ENCODE measurements around the gene TLR9.

The TLR9 gene

DNA sequence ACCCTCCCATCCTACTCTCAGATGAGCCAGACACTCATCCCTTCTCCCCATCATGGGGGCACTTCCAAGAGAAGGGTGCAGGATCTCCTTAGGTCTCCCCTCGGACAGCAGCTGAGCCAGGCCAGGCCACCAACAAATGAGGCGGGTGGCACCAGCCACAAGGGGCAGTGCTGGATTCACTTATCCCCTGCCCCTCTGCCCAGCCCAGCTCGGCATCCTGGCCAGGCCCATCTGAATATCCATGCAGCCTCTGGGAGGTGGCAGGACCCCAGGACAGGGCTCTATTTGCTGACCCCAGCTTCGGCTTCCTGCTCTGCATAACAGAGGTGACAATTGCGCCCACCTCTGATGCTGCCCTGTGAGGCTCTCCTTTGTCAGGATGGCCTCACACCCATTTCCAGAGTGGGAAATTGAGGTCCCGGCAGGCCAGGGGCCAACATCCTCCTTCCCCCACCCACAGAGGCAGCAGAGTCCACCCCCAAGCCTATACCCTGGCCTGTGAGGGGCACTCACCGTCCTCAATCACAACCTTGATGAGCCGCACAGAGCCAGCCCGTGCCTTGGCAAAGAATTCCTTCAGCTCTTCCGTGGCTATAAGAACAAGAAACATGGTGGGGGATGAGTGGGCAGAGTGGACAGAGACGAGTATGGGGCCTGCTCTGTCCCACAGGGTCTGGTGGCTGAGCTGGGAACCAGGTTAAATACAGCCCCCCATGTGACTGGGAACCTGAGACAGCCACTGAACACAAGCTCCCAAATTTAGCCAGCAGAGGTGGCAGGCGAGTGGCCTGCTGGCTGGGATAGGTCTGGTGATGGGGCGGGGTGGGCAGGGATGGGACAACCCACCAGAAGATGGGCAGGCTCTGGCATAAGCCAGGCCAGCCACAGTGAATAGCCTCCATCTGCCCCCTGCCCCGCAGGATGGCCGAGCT lies 9.3 kb upstream of the TLR9 start:
- TF ChIP-seq CTCF (IDR thresholded peaks at IDR 0.05; ENCODE audit: borderline replicate concordance, insufficient read depth, low read depth, low read length) = no peak
- H3K4me3 ChIP-seq (ENCODE audit: low read depth, low read length) = no peak overlapping the region

DNA sequence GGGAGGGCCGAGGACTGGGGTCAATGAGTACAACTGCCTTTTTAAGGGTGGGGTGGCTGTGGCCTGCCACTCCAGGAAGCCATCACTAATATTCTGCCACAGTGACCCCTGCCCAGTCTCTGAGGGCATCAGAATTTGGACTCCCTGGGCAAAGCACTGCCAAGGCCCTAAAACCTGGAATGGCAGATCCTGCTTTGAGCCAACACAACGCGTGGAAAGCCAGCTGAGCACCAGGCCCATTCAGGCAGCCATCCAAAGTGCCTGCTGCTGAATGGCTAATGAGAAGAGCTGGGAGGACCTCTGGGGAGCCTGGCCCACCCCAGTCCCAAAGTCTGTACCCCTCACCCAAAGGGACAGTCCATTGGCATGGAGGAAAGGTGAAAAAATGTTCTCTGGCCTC lies 8.5 kb upstream of the TLR9 start:
- H3K4me3 ChIP-seq (ENCODE audit: low read depth, low read length) = no peak overlapping the region
- no peak for TF ChIP-seq CTCF (IDR thresholded peaks at IDR 0.05; ENCODE audit: borderline replicate concordance, insufficient read depth, low read depth, low read length)

- no peak overlapping the region for H3K4me3 ChIP-seq (ENCODE audit: low read depth, low read length)
- no peak for TF ChIP-seq CTCF (IDR thresholded peaks at IDR 0.05; ENCODE audit: borderline replicate concordance, insufficient read depth, low read depth, low read length)
Observed at GRCh38 chr3:52233108-52233591, 7.7 kb upstream of the TLR9 start.

DNA sequence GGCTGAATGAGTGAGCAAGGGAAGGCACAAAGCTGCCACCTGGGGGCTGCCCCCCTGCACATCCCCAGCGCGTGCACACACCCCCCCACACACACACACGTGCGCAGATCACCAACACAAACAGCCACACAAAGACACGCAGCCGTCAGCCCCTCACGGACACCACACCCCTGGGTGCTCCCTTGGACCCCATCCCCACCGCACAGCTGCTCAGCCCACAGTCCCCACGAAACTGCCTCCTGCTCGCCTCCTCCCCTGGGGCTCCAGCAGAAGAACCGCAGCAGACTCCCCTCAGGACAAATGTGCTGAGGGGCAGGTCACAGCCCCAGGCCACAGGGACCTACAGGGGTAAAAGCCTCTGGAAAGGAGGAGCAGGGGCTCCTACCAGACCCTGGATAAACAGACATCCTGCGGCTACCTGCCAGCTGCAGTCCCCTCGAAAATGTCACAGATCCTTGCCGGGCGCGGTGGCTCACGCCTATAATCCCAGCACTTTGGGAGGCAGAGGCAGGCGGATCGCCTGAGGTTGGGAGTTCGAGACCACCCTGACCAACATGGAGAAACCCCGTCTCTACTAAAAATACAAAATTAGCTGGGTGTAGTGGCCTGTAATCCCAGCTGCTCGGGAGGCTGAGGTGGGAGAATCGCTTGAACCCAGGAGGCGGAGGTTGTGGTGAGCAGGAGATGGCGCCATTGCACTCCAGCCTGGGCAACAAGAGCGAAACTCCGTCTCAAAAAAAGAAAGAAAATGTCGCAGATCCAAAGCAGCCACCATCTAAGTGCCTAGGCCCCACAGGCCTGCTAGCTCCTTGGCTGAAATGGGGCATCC lies 7.0 kb upstream of the TLR9 start:
- no peak overlapping the region for H3K4me3 ChIP-seq (ENCODE audit: low read depth, low read length)
- TF ChIP-seq CTCF (IDR thresholded peaks at IDR 0.05; ENCODE audit: borderline replicate concordance, insufficient read depth, low read depth, low read length) = no peak

DNA sequence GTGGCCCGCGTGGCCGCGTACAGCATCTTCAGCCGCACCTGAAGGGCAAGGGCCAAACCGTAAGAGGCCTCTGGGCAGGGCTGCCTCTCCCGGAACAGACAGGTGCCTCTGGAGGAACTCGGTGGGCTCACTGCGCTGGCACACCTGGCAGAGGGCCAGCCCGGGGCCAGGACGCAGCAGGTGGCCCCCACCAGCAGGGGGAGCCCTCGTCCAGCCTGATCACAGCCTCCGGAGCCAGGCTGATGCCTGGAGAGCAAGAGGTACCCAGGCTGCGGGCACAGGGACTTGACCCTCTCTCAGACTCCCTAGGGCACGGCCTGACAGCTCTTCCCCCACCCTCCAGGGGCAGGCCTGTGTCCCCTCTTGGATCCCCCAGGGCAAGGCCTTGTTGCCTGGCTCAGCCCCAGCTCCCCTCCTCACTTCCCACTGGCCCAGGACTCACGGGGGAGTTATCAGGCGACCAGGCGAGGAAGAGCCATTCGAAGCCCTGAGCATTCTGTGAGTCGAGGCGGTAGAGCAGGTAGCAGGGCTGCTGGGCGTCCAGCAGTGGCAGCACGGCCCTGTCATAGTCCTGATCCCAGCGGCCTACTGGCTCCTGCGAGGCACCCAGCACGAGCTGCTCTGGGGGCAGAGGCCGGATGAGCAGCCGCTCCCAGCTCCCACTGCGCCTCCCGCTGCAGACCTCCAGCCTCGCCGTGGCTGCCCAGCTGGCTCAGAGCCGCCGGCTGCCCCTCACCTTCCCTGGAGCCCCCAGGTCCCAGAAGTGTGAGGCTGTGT lies 6.2 kb upstream of the TLR9 start:
- no peak overlapping the region for H3K4me3 ChIP-seq (ENCODE audit: low read depth, low read length)
- TF ChIP-seq CTCF (IDR thresholded peaks at IDR 0.05; ENCODE audit: borderline replicate concordance, insufficient read depth, low read depth, low read length) = peak; percentile 98

DNA sequence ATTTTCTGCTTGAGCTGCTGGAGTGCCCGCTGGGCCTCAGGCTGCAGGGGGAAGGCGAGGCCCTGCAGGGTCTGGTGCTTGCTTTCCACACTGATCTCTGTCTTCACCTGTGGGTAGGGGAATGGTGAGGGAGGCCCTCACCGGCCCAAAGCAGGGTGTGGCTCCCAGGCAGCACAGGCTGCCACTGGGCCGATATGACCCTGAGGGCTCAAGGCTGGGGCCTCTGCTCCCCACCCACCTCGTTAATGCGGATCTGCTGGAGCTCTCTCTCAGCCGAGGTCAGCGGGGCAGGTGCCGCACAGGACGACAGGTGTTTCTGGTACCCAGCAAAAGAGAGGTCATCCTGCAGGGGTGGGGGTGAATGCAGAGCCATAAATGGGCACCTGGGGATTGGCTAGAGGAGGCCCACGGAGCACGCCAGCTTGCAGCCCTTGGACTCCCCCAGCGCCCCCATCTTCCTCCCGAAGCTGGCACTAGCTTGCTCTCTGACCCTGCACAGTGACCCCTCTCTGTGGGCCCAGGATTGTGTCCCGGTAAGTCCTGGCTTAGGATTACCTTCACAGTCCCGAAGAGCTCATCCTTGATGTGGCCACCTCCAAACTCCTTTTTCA lies 5.5 kb upstream of the TLR9 start:
- TF ChIP-seq CTCF (IDR thresholded peaks at IDR 0.05; ENCODE audit: borderline replicate concordance, insufficient read depth, low read depth, low read length) = no peak
- no peak overlapping the region for H3K4me3 ChIP-seq (ENCODE audit: low read depth, low read length)

All from GM12875 (cell line).